CD4-positive, alpha-beta T cell treated with Interleukin-10 for 1 hour (primary cell): ENCODE results near the gene GSTO2.
"Not testable (repeated sequence)": the region's sequence is repeated elsewhere in the genome, so short reads cannot be mapped to it uniquely, and the experiment has no call there.

Experiments
- DNase-seq: peaks from one replicate; pipeline ENCODE4 v3.0.0-alpha.2; 2020

The GSTO2 gene

DNA sequence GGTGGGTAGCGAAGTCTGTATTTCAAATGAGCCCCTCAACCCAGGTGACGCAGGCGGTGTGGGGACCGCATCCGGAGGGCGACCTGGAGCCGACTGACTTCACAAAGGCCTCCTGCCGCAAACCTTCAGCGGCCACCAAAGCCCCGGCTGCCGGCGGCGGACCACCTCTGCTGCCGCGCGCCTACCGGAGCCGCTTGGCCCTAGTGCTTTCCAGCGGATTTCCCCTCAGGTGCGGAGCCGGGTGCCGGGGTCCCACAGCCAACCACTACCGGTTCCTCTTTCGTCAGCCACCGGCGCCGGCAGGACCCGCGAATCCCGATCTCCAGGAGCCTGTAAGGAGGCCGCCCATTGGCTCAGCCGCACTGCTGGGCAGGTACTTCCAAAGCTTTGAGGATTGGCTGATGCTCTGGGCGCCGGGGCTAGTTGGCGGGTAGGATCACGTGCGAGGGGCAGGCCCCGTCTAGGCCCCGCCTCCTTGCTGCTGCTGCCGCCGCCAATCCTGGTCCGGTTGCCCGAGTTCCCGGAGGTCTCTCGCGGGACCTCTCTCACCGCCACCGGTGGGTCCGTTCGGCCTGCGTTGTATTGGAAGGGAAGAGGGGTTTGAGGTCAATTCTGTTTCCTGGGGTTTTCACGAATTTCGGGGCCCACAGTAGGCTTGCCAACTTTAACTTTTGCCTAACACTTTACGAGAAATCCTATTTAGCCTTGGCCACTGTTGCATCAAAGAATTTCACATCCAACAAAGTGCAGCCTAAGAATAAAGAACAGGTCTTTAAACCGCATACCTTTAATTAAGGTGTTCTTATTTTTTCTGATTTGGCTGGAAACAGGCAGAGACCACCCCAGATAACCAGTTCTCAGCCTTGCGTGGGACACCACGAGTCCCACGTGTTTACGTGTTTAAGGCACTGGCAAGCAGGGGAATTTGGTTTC is at the start of gene GSTO2:
Gene GSTO2 (plus strand): TSS at position 472 of the 933 bp plus-strand sequence. CDS start 5,732 bp downstream, outside the sequence.
- peak; percentile 99 for DNase-seq

DNA sequence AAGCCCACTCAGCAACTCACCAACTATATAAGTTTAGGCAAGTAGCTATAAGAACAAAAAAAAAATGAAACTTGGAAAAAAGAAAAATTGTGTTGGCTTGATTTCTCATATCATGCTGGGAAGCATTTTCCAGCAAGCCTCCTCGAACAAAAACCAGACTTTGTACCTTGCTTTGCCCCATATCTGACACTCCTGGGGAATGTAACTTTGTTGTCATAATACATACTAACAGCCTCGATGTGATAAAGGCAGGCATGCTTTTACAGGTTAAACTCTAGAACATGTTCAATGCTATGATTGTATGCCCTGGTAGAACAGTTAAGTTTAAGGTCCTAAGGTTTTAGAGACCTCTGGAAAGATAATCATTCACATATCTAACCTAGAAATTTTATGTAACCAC is 48.5 kb upstream of the GSTO2 start:
- DNase-seq = no peak

DNA sequence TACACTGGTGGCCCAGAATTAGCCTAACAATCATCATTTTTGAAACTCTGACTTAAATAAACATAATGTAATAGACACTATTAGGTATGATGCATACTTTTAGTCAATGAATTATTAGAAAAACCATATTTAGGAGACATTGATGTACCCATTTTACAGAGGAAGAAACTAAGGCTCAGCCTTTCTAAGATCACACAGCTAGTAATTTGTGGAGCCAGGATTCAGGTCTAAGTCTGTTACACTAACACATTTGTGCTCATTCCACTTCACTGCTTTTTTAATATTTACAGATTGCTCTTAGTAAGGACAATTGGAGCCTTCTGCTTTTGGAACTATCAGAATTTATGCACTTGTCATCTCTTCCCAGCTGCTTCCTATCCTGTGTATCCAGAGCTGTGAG is 45.7 kb upstream of the GSTO2 start:
- DNase-seq = no peak

DNA sequence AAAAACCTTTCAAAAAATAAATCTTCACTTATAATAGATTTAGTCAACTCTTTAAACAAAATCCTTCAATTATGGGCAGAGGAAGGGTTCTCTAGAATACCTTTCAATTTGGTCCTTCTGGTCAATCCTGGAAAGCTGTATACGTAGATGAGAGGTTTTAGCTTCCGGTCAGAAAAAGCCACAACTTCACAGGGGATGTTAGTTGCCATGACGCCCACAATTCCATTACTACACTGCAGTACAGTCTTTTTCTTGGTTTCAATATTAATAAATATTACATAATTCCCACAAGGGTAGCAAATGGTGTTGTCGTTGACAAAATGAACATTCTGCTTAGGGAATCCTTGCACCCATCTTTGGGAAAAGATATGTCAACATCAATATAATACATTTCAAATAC is 38.5 kb upstream of the GSTO2 start:
- no peak for DNase-seq

DNA sequence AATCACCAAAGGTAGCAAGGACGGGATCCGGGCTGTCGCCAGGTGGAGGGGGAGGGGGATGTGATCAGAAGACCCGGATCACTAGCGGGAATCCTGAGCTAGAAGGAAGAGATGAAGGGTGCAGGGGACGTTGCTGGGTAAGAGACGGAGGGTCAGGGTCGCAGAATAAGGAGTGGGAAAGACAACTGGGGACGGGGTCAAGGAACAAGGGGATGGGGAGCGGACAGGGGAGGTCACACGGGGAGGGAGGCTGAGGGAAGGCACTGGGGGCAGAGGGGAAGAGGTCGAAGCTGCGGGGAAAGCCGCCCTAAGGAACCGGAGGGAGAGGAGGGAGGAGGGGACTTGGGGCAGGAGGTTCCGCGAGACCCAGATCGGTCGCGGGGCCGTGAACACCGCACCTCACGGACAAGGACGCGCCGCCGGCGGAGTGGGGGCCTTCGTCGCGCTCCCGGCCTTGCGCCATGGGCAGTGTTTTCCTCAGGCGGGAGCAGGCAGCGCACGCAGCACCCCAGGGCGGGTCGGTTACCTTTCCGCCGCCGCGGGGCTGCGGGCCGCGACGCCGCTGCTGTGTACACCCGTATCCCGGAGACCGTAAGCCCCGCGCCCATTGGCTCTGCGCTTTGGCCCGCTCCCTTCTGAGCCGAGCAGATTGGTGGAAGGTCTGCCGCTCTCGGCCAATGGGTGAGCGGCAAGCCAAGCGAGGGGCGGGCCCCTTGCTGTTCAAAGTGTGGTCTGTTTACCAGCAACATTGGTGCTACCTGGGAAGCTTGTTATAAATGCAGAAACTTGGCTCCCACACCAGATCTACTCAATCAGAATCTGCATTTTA is 37.0 kb upstream of the GSTO2 start, which contains the start of gene CFAP43:
Gene CFAP43 (minus strand): TSS at position 581 of the 829 bp plus-strand sequence. CDS start 118 bp downstream, at position 463.
- DNase-seq = peak; percentile 99

DNA sequence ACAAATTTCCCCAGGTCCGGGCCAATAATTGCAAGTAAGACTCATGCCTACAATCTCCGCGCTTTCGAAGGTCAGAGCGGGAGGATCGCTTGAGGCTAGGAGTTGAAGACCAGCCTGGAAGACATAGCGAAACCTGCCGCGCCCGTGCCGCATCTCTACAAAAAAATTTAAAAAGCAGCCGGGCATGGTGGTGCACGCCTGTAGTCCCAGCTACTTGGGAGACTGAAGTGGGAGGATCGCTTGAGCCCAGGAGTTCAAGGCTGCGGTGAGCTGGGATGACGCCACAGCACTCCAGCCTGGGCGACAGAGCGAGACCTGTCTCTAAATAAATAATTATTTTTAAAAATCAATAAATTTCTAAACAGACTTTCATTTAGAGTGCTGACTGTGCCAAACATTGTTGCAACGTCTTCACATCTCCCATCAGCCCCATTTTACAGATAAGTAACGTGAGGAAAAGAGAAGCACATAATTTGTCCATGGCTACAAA is 36.3 kb upstream of the GSTO2 start:
- DNase-seq = no peak

DNA sequence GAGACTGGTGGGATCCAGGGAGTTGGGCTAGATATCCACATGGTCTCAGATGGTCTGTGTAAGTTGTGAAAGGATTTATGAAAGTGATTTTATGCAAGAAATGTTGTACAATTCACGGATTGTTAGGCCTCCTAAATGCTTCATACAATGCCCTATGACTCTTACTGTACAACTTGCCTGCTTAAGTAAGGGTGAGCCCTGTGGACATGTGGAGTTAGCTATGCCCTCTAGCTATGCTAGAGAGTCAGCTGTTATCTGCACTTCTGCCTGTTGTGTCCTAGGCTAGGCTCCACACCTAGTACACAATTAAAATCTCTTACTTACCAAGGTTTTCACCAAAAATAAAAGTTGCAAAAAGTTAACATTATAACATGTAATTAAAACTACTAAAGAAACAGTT is 35.2 kb upstream of the GSTO2 start:
- no peak for DNase-seq

DNA sequence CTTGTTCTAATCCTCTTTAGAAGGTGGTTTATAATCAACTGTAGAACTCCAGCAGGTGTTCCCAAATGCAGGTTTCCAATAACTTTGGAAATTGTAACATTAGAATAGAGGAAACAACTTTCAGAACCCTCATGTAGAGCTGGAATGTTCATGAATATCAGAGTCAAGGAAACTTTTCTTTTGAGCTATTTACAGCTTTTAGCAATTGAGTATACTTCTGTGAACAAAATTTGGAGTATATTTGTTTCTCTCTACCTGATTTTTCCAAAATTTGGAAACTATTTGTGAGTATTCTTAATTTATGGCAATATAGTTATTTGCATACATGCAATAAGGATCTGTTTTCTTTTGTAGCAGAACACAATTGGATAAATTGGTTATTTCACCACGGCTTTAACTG is 34.0 kb upstream of the GSTO2 start:
- no peak for DNase-seq

DNA sequence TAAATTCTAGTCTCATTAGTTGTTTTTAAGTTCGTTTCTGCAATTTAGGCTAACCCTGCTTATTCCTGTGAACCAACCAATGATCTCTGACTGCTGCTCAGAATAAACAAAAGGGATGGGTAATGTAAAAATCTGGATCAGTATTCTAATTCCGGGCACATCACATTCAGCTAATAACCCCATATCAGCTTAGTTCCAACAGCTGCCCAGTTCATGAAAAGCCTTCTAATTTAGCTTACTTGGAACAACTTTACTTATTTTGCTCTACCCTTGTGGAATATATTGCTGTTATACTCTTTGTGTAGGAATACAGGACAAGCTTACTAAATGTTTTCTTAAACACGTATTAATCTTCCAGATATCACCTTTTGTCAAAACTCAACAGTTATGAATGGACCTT is 33.2 kb upstream of the GSTO2 start:
- DNase-seq = no peak

DNA sequence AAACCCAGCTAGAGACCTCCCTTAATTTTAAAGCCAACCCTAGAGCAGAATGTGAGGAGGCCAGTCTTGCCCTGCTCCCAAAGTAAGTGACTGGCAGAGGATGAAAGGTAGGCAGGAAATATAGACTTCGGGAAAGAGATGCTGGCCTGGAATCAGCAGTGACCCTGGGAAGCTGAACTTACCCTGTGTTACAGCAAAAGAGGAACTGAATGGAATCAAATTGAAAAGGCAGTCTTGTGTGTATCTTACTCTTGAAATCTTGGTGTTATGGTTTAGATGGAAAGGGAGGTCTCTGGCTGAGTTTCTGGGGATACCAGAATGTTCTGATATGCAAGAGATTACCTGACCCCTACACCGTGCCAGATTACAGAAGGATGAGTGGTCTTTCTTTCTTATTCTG is 28.9 kb upstream of the GSTO2 start:
- no peak for DNase-seq

DNA sequence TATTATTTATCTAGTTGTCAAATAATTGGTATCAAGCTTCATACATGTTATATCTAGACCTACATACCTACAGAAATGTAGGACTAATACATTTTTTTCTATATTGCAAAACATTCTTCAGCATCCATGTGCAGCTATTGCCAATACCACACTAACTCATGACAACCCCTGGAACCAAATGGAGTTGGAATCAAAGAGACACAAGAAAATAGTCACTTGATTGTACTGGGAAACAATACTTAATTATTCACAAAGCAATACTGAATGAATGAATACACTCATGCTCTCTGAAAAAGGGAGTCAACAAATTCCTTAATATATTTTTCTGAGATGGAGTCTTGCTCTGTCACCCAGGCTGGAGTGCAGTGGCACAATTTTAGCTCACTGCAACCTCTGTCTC is 26.4 kb upstream of the GSTO2 start:
- DNase-seq = no peak

DNA sequence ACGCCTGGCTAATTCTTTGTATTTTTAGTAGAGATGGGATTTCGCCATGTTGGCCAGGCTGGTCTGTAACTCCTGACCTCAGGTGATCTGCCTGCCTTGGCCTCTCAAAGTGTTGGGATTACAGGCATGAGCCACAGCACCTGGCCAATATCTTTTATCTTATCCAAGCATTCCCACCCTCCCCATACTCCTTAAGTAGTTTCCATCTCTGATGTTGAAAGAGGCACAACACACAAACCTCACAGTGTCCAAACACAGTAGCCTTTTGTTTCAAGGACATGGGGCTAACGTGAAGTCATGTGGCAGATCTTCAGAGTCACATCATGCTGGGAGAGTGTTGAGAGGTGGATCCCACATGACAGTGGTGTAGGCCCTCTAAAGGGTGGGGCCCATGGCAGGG is 26.0 kb upstream of the GSTO2 start:
- not testable (repeated sequence) for DNase-seq

DNA sequence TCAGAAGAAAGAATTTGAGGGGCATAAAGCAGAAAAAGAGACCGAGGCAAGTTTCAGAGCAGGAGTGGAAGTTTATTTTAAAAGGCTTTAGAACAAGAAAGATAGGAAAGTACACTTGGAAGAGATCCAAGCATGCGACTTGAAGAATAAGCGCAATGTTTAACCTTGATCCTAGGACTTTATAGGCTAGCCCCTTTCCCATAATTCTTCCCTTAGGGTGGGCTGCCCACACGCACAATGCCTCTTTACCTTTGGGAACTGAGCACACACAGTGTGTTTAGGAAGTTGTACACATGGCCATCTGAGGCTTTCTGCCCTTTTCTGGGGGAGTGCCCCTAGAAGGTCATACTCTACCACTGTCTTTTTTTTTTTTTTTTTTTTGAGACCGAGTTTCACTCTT is 25.5 kb upstream of the GSTO2 start:
- no peak for DNase-seq

DNA sequence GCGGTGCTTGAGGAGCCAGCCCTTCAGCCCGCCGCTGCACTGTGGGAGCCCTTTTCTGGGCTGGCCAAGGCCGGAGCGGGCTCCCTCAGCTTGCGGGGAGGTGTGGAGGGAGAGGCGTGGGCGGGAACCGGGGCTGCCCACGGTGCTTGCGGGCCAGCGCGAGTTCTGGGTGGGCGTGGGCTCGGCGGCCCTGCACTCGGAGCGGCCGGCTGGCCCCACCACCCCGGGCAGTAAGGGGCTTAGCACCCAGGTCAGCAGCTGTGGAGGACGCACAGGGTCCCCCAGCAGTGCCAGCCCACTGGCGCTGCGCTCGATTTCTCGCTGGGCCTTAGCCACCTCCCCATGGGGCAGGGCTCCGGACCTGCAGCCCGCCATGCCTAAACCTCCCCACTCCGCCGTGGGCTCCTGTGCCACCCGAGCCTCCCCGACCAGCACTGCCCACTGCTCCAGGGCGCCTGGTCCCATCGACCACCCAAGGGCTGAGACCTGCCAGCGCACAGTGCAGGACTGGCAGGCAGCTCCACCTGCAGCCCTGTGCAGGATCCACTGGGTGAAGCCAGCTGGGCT is 23.8 kb upstream of the GSTO2 start:
- no peak for DNase-seq

DNA sequence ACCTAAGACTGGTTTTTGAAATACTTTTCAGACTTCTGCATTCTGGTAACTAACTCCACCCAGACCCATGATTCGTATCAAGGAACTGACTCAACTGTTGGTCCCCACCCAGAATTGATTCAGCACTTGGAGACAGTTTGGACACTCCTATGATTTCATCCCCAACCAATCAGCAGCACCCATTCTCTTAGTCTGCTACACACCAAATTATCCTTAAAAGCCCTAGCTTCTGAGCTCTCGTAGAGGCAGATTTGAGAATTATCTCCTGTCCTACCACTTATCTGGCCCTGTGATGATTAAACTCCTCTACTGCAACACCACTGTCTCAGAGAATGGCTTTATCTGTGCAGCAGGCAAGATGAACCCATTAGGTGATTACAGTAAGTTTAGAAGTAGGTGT is 22.0 kb upstream of the GSTO2 start:
- DNase-seq = no peak

DNA sequence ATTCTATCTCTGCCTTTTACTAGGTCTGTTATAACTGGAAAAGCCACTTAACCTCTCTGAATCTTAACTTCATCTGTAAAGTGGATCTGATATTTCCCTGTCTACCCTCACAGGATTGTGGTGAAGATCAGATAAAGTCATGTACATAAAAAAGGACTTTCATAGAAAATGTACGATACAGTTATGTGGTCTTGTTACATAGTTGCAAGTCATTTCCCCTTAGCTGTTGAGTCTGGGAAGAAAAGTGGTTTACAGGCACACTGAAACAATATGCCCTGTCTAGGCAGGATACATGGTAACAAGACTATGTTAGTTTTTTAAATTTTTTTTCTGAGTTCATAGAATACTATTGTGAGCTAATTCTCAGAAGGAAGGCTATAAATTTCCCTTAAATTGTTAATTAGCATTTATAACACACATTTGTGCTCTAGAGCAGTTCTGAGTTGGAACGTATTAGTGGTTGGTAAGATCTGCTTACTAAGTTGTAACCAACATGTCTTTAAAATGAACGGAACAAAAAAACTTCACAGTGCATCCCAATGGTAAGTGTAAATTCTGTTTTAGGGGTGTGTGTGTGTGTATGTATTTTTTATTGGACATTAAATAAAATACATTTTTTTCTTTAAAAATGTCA is 21.4 kb upstream of the GSTO2 start:
- DNase-seq = no peak

DNA sequence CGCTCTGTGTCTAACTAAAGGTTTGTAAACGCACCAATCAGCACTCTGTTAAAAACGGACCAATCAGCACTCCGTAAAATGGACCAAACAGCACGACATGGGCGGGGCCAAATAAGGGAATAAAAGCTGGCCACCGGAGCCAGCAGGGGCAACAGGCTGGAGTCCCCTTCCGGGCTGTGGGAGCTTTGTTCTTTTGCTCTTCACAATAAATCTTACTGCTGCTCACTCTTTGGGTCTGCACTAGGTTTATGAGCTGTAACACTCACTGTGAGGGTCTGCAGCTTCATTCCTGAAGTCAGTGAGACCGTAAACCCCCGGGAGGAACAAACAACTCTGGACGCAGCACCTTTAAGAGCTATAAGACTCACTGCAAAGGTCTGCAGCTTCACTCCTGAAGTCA is 20.1 kb upstream of the GSTO2 start:
- not testable (repeated sequence) for DNase-seq

DNA sequence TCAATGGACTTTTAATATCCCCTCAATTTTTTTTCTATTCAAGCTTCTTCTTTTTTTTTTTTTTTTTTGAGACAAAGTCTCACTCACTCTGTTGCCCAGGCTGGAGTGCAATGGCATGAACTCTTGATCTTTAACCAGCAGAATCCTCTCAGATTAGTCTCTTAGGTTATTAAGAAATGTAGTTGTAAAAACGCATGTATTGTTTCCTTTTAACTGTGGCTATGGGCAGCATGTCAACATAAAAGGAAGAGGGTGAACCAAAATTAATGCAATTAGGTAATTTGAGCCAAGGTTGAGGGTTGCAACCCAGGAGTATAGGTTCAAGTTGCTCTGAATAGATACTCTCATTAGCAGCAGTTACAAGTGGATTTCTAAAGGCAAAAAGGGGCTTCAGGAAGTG is 18.6 kb upstream of the GSTO2 start:
- no peak for DNase-seq

DNA sequence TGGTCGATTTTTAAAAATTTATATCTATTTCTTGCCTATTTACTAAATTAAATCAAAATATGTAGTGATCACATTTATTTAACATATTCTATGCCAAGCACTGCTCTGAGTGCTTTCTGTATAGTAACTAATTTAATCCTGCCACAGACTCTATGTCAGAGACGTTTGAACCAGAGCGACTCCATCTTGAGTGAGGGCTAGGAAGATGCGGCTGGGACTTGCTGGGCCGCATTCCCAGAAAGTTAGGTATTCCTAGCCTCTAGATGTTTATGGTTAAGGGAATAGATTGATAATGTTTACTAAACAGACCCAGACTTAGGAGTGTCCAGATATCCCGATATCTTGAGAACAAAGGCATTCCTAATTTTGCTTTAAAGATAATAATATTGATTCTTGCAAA is 17.5 kb upstream of the GSTO2 start:
- no peak for DNase-seq

DNA sequence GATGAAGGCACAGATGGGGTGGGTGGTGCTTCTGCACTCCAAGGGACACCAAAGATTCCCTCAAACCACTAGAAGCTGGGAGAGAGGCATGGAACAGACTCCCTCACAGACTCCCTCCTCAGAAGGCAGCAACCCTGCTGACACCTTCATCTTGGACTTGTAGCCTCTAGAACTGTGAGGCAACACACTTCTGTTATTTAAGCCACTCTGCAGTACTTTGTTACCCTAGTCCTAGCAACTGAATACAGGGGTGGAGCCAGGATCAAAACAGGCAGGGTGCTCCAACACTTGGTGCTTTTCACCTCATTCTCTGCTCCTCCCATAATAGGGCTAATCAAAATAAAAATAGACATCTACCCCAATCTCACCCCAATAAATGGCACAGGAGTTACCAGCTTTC is 16.6 kb upstream of the GSTO2 start:
- no peak for DNase-seq

DNA sequence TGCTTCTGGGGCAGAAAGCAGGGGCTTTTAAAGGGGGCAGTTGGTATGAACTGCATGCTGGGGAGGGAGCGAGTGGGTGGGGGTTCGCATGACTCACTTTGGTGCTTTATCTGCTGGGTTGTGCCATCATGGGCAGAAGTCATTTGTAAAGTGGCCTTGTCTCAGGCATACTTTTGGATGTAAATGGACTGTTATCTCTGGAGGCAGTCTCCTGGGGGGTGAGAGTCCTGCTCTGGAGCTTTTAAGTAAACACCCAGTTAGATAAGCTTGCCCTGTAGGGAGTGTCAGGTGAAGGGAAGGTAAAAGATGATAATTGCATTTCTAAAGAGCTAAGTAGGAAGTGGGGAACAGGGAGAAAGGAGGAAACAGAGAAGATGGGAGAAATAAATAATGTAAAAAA is 15.9 kb upstream of the GSTO2 start:
- no peak for DNase-seq

DNA sequence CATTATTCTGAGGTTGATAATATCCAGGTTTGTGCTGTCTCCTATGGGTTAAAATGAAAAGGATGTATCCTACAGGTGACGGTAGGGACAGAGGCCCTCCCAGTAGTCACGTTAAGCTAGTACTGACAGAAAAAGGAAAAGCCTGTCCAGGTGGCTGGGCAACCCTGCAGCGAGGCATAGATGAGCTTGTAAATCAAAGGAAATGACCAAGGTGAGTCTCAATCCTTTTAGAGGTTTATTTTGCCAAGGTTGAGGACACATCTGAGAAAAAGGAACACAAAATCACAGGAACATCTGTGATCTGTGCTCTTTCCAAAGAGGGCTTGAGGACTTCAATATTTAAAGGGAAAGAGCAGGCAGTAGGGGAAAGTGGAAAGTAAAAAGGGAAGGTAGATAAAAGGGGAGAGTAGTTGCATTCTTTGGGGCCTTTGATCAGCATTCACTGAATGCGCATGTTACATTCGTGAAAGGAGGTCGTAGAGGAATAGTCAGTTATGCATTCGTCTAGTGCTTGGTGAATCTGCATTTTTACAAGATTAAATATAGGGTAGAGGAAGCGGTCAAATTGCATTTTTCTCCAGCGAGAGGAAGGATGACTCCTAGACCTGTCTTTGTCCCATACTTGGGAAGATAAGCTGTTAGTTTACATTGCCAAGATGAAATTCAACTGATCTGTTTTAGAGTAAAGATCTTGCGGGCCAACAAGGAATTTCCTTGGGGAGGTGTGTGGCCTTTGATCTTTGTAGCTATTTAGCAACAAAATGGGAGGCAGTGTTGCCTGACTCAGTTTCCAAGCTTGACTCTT is 15.2 kb upstream of the GSTO2 start:
- DNase-seq = no peak
